ENCODE results near the gene CLRN2. TPM values are rescaled to one million over a fixed set of nuclear protein-coding genes. Genes with fewer than 3 reads are reported as not detected.

Gene CLRN2
- total RNA-seq, 1 experiment from 2014 or later = not detected

DNA sequence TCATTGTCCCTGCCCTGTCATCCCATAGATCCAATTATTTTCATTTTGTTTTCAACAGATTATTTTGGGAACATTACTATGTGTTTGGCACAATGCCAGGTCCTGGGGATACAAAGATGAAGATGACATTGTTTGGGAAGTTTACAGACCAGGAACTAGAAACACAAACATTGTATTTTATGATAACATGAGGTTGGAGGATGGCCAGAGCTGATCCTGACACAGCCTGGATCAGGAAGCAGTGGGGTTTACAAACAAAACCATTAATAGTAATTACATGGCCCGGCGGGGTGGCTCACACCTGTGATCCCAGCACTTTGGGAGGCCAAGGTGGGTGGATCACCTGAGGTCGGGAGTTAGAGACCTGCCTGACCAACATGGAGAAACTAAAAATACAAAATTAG lies 29.9 kb downstream of the CLRN2 start:
- Histone ChIP-seq H3K4me3 (ENCODE audit: low read length) (no peak overlapping the region), H2AFZ (ENCODE audit: low read length) (no peak overlapping the region), H3K27me3 (ENCODE audit: low read length) (no peaks in the 10 kb centered on the region), H4K20me1 (ENCODE audit: low read length) (no peaks in the 10 kb centered on the region), H3K27ac (ENCODE audit: low read length) (no peak overlapping the region), H3K9ac (ENCODE audit: low read length) (no peak overlapping the region), H3K9me3 (ENCODE audit: low read length) (no peaks in the 10 kb centered on the region), H3K4me1 (ENCODE audit: insufficient read depth, low read length) (peaks cover 2% of the 10 kb centered on the region; the same call in 1 of the 2 replicates), H3K9me2 (replicated peaks; ENCODE audit: low read length) (no peaks in the 10 kb centered on the region), H3K79me2 (ENCODE audit: low read length) (no peaks in the 10 kb centered on the region), H3K4me2 (ENCODE audit: low read length) (no peak overlapping the region), H3F3A (ENCODE audit: low read length, unreplicated experiment) (no peaks in the 10 kb centered on the region), H3K36me3 (ENCODE audit: low read depth, low read length) (no peaks in the 10 kb centered on the region)
- BruUV-seq (replicated peaks) = no TSS peak
- no peak for ATAC-seq
- peak; percentile 30 for DNase-seq
- ChIA-PET POLR2A (ENCODE audit: unreplicated experiment) (no interaction called here), CTCF (no interaction called here)
- TF ChIP-seq, protein P1, sequence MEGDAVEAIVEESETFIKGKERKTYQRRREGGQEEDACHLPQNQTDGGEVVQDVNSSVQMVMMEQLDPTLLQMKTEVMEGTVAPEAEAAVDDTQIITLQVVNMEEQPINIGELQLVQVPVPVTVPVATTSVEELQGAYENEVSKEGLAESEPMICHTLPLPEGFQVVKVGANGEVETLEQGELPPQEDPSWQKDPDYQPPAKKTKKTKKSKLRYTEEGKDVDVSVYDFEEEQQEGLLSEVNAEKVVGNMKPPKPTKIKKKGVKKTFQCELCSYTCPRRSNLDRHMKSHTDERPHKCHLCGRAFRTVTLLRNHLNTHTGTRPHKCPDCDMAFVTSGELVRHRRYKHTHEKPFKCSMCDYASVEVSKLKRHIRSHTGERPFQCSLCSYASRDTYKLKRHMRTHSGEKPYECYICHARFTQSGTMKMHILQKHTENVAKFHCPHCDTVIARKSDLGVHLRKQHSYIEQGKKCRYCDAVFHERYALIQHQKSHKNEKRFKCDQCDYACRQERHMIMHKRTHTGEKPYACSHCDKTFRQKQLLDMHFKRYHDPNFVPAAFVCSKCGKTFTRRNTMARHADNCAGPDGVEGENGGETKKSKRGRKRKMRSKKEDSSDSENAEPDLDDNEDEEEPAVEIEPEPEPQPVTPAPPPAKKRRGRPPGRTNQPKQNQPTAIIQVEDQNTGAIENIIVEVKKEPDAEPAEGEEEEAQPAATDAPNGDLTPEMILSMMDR (conservative IDR thresholded peaks at IDR 0.05; ENCODE audit: low read depth, low read length) = no peak
- TF ChIP-seq EZH2 (IDR thresholded peaks at IDR 0.05; ENCODE audit: low read length, unreplicated experiment) (no peak), EZH2phosphoT487 (IDR thresholded peaks at IDR 0.05; ENCODE audit: borderline replicate concordance, low read length) (no peak)
- intact Hi-C loops (cut with micrococcal nuclease) = loop anchor here (10.0 kb wide), 1 partner anchor 1050 kb away; no protein-coding TSS in a partner anchor

DNA sequence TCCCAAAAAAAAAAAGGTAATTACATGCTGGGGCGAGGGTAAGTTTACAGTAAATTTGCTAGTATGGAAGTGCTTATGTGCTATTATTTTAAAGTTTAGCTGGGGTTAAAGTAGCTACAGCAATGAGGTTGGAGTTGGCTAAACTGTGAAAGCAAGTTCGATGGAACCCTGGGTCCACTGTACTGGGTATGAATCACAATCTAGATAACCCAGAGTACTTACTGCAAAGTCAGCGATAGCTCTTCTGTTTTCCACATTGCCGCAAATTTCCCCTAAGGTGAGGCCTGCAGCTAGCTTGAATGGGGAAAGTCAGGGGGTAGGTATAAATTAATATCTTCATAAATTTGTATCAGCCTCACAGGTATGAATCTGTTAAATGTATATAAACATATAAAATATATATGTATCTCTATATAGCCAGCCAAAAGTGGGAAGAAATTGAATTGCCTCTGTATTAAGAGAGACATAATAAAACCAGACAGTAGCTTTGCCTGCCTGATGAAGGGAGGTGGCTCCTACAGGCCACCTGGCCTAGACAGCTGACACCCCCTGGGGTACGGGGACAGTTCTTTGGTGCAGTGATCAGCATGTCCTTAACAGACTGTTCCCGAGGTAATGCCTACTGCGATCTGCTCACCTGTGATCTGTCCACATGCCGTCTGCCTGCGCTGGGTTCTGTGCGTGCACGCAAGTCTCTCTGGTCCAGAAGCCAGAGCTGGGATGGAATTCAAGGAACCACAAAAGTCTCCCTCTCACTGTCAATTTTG lies 30.6 kb downstream of the CLRN2 start:
- no peaks in the 10 kb centered on the region for H3K9me2 ChIP-seq (replicated peaks; ENCODE audit: low read length)
- ATAC-seq (no peak), DNase-seq (no peak)
- H3K9me3 ChIP-seq (ENCODE audit: low read length) = no peaks in the 10 kb centered on the region
- no peak overlapping the region for H3K4me2 ChIP-seq (ENCODE audit: low read length)
- H3K4me3 ChIP-seq (ENCODE audit: low read length) = no peak overlapping the region
- H3K4me1 ChIP-seq (ENCODE audit: insufficient read depth, low read length) = peaks cover 2% of the 10 kb centered on the region; the same call in 1 of the 2 replicates
- H3K27me3 ChIP-seq (ENCODE audit: low read length) = no peaks in the 10 kb centered on the region
- no peaks in the 10 kb centered on the region for H3F3A ChIP-seq (ENCODE audit: low read length, unreplicated experiment)
- H3K27ac ChIP-seq (ENCODE audit: low read length) = no peak overlapping the region
- TF ChIP-seq EZH2phosphoT487 (IDR thresholded peaks at IDR 0.05; ENCODE audit: borderline replicate concordance, low read length) (no peak), EZH2 (IDR thresholded peaks at IDR 0.05; ENCODE audit: low read length, unreplicated experiment) (no peak)
- TF ChIP-seq, protein P1 (conservative IDR thresholded peaks at IDR 0.05; ENCODE audit: low read depth, low read length) = no peak
- no peaks in the 10 kb centered on the region for H4K20me1 ChIP-seq (ENCODE audit: low read length)
- no peaks in the 10 kb centered on the region for H3K36me3 ChIP-seq (ENCODE audit: low read depth, low read length)
- intact Hi-C loops (cut with micrococcal nuclease) = loop anchor here (10.0 kb wide), 1 partner anchor 1049 kb away; no protein-coding TSS in a partner anchor
- CTCF ChIA-PET = no interaction called here
- POLR2A ChIA-PET (ENCODE audit: unreplicated experiment) = no interaction called here
- H3K79me2 ChIP-seq (ENCODE audit: low read length) = no peaks in the 10 kb centered on the region
- H3K9ac ChIP-seq (ENCODE audit: low read length) = no peak overlapping the region
- no peak overlapping the region for H2AFZ ChIP-seq (ENCODE audit: low read length)
- no TSS peak for BruUV-seq (replicated peaks)

DNA sequence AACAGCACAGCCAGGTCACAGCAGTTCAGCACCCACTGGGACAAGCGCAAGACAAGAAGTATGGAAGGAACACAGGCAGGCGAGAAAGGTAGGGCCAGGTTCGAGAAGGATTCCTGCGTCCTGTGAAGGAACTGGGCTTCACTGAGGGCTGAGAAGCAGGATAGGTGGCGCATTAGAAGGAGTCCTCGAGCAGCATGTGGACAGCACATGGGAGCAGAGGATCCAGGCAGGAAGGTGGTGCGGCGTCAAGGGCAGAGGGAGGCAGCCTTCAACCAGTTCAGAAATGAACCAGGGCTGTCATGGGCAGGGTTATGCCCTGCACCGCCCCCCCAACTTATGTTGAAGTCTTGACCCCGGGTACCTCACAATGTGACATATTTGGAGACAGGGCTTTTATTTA lies 31.3 kb downstream of the CLRN2 start:
- Histone ChIP-seq H3K79me2 (ENCODE audit: low read length) (no peaks in the 10 kb centered on the region), H3K4me1 (ENCODE audit: insufficient read depth, low read length) (peaks cover 2% of the 10 kb centered on the region; the same call in 1 of the 2 replicates), H4K20me1 (ENCODE audit: low read length) (no peaks in the 10 kb centered on the region), H3K9me2 (replicated peaks; ENCODE audit: low read length) (no peaks in the 10 kb centered on the region), H3F3A (ENCODE audit: low read length, unreplicated experiment) (no peaks in the 10 kb centered on the region), H3K4me3 (ENCODE audit: low read length) (no peak overlapping the region), H3K27me3 (ENCODE audit: low read length) (no peaks in the 10 kb centered on the region), H3K4me2 (ENCODE audit: low read length) (no peak overlapping the region), H3K27ac (ENCODE audit: low read length) (no peak overlapping the region), H3K36me3 (ENCODE audit: low read depth, low read length) (no peaks in the 10 kb centered on the region), H3K9me3 (ENCODE audit: low read length) (no peaks in the 10 kb centered on the region), H2AFZ (ENCODE audit: low read length) (no peak overlapping the region), H3K9ac (ENCODE audit: low read length) (no peak overlapping the region)
- POLR2A ChIA-PET (ENCODE audit: unreplicated experiment) = no interaction called here
- ATAC-seq (no peak), DNase-seq (no peak)
- TF ChIP-seq EZH2phosphoT487 (IDR thresholded peaks at IDR 0.05; ENCODE audit: borderline replicate concordance, low read length) (no peak), EZH2 (IDR thresholded peaks at IDR 0.05; ENCODE audit: low read length, unreplicated experiment) (no peak)
- TF ChIP-seq, protein P1 (conservative IDR thresholded peaks at IDR 0.05; ENCODE audit: low read depth, low read length) = no peak
- CTCF ChIA-PET = no interaction called here
- intact Hi-C loops (cut with micrococcal nuclease) = loop anchor here (10.0 kb wide), 1 partner anchor 1049 kb away; no protein-coding TSS in a partner anchor
- no TSS peak for BruUV-seq (replicated peaks)
